Mesendoderm (in vitro differentiated cells): ENCODE results near the gene DZIP3.
A peak's percentile ranks its signal among the peaks of the same experiment; 100 is the strongest.
"Not testable (repeated sequence)": the region's sequence is repeated elsewhere in the genome, so short reads cannot be mapped to it uniquely, and the experiment has no call there.

ENCODE experiments used
- DNase-seq: peaks from one replicate; pipeline ENCODE4 v3.0.0; 2013
- H2AK5ac ChIP-seq: 2 replicates; pipeline ENCODE4 v1.6.1; 2013; ENCODE audit warnings: low read length, inconsistent platforms
- H2BK120ac ChIP-seq: 2 replicates; pipeline ENCODE4 v1.6.1; 2013; ENCODE audit warnings: low read depth, mild to moderate bottlenecking, low read length, moderate library complexity, mixed read lengths
- H2BK15ac ChIP-seq: replicated peaks from 2 replicates; pipeline ENCODE4 v1.6.1; 2013; ENCODE audit warnings: low read depth, mild to moderate bottlenecking, moderate library complexity
- H2BK5ac ChIP-seq: 2 replicates; pipeline ENCODE4 v1.6.1; 2013; ENCODE audit warnings: low read length, inconsistent platforms
- H3K18ac ChIP-seq: 2 replicates; pipeline ENCODE4 v1.6.1; 2013; ENCODE audit warnings: mild to moderate bottlenecking, low read length, mixed read lengths
- H3K23ac ChIP-seq: one replicate; pipeline ENCODE4 v1.6.1; 2013; ENCODE audit warnings: low read length
- H3K27ac ChIP-seq: 2 replicates; pipeline ENCODE4 v1.5.1; 2013; ENCODE audit warnings: low read depth, mild to moderate bottlenecking, inconsistent platforms, low read length, moderate library complexity
- H3K27me3 ChIP-seq: 2 replicates; pipeline ENCODE4 v1.6.1; 2013; ENCODE audit warnings: low read length, control low read depth, mild to moderate bottlenecking, inconsistent platforms; ENCODE audit not compliant: insufficient read depth, poor library complexity
- H3K36me3 ChIP-seq: 2 replicates; pipeline ENCODE4 v1.6.1; 2013; ENCODE audit warnings: low read length, inconsistent platforms; ENCODE audit not compliant: control insufficient read depth, insufficient read depth
- H3K4ac ChIP-seq: one replicate; pipeline ENCODE4 v1.6.1; 2013; ENCODE audit warnings: low read depth, mild to moderate bottlenecking, low read length, moderate library complexity
- H3K4me1 ChIP-seq: 2 replicates; pipeline ENCODE4 v1.6.1; 2013; ENCODE audit warnings: low read depth, low read length, inconsistent platforms; ENCODE audit not compliant: control insufficient read depth
- H3K4me2 ChIP-seq: 2 replicates; pipeline ENCODE4 v1.6.1; 2013; ENCODE audit warnings: low read length
- H3K4me3 ChIP-seq: 2 replicates; pipeline ENCODE4 v1.5.1; 2013; ENCODE audit warnings: mild to moderate bottlenecking, low read length
- H3K56ac ChIP-seq: one replicate; pipeline ENCODE4 v1.6.1; 2013; ENCODE audit warnings: low read length
- H3K79me1 ChIP-seq: 2 replicates; pipeline ENCODE4 v1.6.1; 2013; ENCODE audit warnings: low read length, inconsistent platforms
- H3K79me2 ChIP-seq: 2 replicates; pipeline ENCODE4 v1.6.1; 2013; ENCODE audit warnings: mild to moderate bottlenecking, low read length; ENCODE audit not compliant: control insufficient read depth, insufficient read depth
- H3K9ac ChIP-seq: 2 replicates; pipeline ENCODE4 v1.6.1; 2013; ENCODE audit warnings: low read length, inconsistent platforms
- H4K5ac ChIP-seq: one replicate; pipeline ENCODE4 v1.6.1; 2013; ENCODE audit warnings: low read length
- H4K8ac ChIP-seq: one replicate; pipeline ENCODE4 v1.6.1; 2013; ENCODE audit warnings: low read depth, mild to moderate bottlenecking, control low read depth, low read length, moderate library complexity
- WGBS: extraction: QIAGEN DNeasy Blood & Tissue Kit; methylation state at CpG from one replicate; pipeline ENCODE4 v1.1.7; 2013; ENCODE audit warnings: low lambda C conversion rate, missing lambda C conversion rate; ENCODE audit not compliant: insufficient coverage; ENCODE audit errors: extremely low coverage; 5-methylcytosine and 5-hydroxymethylcytosine counted together

The DZIP3 gene

DNA sequence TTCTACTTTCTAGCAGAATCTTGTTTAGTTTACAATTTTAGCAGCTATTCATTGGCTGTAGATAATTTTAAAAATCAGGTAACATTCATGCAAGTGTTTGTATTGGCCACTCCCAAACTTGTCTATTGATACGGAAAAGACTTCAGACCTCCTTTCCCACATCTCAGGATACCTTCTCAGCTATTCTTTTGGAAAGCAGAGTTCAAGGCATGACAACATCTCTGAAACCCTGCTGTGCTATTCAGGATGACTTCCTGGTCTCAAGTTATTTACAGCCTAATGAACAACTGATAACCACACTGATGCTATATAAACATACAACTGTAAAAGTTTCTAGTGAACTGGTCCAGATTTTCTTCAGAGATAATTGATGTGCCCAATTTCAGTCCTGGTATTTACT lies 55.8 kb downstream of the DZIP3 start:
- DNase-seq, result peak; percentile 48
- no peaks in the 10 kb centered on the region for H3K27me3 ChIP-seq
- H3K23ac ChIP-seq, result no peak overlapping the region
- H3K18ac ChIP-seq, result no peak overlapping the region
- no peak overlapping the region for H2BK120ac ChIP-seq
- no peak overlapping the region for H3K4ac ChIP-seq
- no peaks in the 10 kb centered on the region for H3K4me1 ChIP-seq
- no peak overlapping the region for H2BK15ac ChIP-seq
- no peak overlapping the region for H4K8ac ChIP-seq
- no peak overlapping the region for H3K56ac ChIP-seq
- no peak overlapping the region for H2BK5ac ChIP-seq
- no CpG with 5 or more reads among the region's 1 CpG for WGBS
- no peak overlapping the region for H3K4me2 ChIP-seq
- H3K4me3 ChIP-seq, result no peak overlapping the region
- no peak overlapping the region for H3K9ac ChIP-seq
- H3K79me2 ChIP-seq, result no peaks in the 10 kb centered on the region
- H3K36me3 ChIP-seq, result no peaks in the 10 kb centered on the region
- no peak overlapping the region for H2AK5ac ChIP-seq
- no peaks in the 10 kb centered on the region for H3K79me1 ChIP-seq
- H3K27ac ChIP-seq, result no peak overlapping the region
- H4K5ac ChIP-seq, result no peak overlapping the region

DNA sequence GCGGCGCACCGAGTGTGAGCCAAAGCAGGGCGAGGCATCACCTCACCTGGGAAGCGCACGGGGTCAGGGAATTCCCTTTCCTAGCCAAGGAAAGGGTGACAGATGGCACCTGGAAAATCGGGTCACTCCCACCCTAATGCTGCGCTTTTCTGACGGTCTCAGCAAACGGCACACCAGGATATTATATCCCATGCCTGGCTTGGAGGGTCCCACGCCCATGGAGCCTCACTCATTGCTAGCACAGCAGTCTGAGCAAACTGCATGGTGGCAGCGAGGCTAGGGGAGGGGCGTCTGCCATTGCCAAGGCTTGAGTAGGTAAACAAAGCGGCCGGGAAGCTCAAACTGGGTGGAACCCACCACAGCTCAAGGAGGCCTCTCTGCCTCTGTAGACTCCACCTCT lies 66.1 kb downstream of the DZIP3 start:
- H3K4me2 ChIP-seq, H3K18ac ChIP-seq, H2BK15ac ChIP-seq, H3K4ac ChIP-seq, H3K4me1 ChIP-seq, H3K27ac ChIP-seq, H3K36me3 ChIP-seq, H3K56ac ChIP-seq, DNase-seq, H3K79me2 ChIP-seq, H3K23ac ChIP-seq, H4K5ac ChIP-seq, H2AK5ac ChIP-seq, H4K8ac ChIP-seq, H2BK120ac ChIP-seq, H3K27me3 ChIP-seq, H3K4me3 ChIP-seq, H2BK5ac ChIP-seq, H3K9ac ChIP-seq, H3K79me1 ChIP-seq: not testable (repeated sequence)
- no CpG with 5 or more reads among the region's 15 CpGs for WGBS

DNA sequence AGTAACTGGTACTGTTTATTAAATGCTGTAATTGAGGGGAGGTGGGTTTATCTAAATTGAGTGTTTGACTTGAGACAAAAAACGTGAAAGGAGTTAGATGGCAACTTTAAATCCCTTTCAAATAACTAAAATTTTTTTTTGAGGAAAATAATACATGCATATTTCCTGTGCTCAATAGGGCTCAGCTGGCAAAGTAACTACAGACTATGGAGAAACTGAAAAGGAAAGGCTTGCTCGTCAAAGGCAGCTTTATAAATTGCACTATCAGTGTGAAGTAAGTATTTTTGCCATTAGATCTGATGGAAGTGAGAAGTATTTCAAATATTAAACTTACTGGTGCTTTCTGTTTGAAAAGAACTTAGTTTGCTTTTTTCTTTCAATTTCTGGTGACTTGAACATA lies 72.2 kb downstream of the DZIP3 start:
- Histone ChIP-seq H4K5ac (no peak overlapping the region), H2BK120ac (no peak overlapping the region), H3K27me3 (no peaks in the 10 kb centered on the region), H3K4me2 (no peak overlapping the region), H3K79me2 (no peaks in the 10 kb centered on the region), H3K4me3 (no peak overlapping the region), H3K18ac (no peak overlapping the region), H4K8ac (no peak overlapping the region), H2AK5ac (no peak overlapping the region), H3K4ac (no peak overlapping the region), H3K27ac (no peak overlapping the region), H2BK5ac (no peak overlapping the region), H3K23ac (no peak overlapping the region), H2BK15ac (no peak overlapping the region), H3K4me1 (no peaks in the 10 kb centered on the region), H3K36me3 (no peaks in the 10 kb centered on the region), H3K79me1 (no peaks in the 10 kb centered on the region), H3K9ac (no peak overlapping the region), H3K56ac (no peak overlapping the region)
- no peak for DNase-seq
- no CpG with 5 or more reads among the region's 2 CpGs for WGBS

DNA sequence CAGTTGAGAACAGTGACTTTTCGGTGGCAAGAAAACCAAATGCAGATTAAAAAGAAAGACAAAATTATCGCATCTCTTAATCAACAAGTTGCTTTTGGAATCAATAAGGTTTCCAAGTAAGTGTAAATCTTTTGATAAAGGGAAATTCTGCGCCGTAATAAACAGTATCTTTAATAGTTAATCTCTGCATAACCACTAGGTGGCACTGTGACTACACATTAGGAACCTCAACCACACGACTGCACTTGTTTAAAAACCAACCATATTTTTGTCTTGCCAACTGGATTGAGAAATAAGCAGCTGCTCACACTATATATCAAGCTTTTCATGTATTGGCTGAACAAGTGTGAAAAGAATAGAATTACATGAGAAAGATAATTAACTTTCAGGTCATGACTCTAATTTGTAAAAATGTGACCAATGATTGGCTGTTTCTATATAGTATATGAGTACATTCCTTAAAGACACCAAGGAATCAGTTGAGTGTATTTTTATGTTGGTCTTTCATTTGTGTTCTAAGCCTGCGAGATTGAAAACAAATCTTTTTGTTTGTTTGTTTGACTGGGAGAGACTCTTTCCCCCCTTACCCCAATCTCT lies 72.7 kb downstream of the DZIP3 start:
- H3K79me2 ChIP-seq, result no peaks in the 10 kb centered on the region
- H2BK120ac ChIP-seq, result no peak overlapping the region
- H2BK5ac ChIP-seq, result no peak overlapping the region
- H4K5ac ChIP-seq, result no peak overlapping the region
- H2BK15ac ChIP-seq, result no peak overlapping the region
- no peak overlapping the region for H3K4me2 ChIP-seq
- no peak overlapping the region for H3K4me3 ChIP-seq
- H3K79me1 ChIP-seq, result no peaks in the 10 kb centered on the region
- H3K27ac ChIP-seq, result no peak overlapping the region
- H2AK5ac ChIP-seq, result no peak overlapping the region
- no peak overlapping the region for H3K9ac ChIP-seq
- no peak overlapping the region for H3K56ac ChIP-seq
- no peak overlapping the region for H3K18ac ChIP-seq
- DNase-seq, result peak; percentile 49
- H3K23ac ChIP-seq, result no peak overlapping the region
- H3K27me3 ChIP-seq, result no peaks in the 10 kb centered on the region
- no peak overlapping the region for H4K8ac ChIP-seq
- no CpG with 5 or more reads among the region's 6 CpGs for WGBS
- no peaks in the 10 kb centered on the region for H3K36me3 ChIP-seq
- no peaks in the 10 kb centered on the region for H3K4me1 ChIP-seq
- no peak overlapping the region for H3K4ac ChIP-seq

DNA sequence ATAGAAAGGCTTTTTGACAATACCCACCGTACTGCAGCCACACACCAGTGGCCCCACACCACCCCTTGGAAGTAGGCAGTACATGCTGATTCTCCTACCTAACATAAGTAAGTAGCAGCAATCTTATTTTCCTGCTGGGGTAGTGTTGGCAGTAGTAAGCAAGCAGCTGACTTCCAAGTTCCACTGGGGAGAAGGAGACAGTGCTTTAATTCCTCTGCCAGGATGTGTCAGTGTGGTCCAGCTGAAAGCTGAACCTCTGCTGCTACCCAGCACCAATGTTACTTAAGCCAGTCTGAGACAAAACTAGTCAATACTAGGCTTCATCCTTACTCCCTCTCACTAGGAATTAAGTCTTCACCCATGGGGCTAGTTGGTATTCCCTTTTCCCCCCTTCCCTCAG lies 74.7 kb downstream of the DZIP3 start:
- Histone ChIP-seq H3K27ac (no peak overlapping the region), H2BK5ac (no peak overlapping the region), H4K5ac (no peak overlapping the region), H3K36me3 (no peaks in the 10 kb centered on the region), H2BK120ac (no peak overlapping the region), H3K18ac (no peak overlapping the region), H4K8ac (no peak overlapping the region), H3K23ac (no peak overlapping the region), H3K79me2 (no peaks in the 10 kb centered on the region), H3K4me2 (no peak overlapping the region), H3K27me3 (no peaks in the 10 kb centered on the region), H3K9ac (no peak overlapping the region), H3K4me3 (no peak overlapping the region), H3K4ac (no peak overlapping the region), H3K4me1 (no peaks in the 10 kb centered on the region), H3K56ac (no peak overlapping the region), H3K79me1 (no peaks in the 10 kb centered on the region), H2BK15ac (no peak overlapping the region), H2AK5ac (no peak overlapping the region)
- no CpG with 5 or more reads among the region's 1 CpG for WGBS
- DNase-seq, result no peak

DNA sequence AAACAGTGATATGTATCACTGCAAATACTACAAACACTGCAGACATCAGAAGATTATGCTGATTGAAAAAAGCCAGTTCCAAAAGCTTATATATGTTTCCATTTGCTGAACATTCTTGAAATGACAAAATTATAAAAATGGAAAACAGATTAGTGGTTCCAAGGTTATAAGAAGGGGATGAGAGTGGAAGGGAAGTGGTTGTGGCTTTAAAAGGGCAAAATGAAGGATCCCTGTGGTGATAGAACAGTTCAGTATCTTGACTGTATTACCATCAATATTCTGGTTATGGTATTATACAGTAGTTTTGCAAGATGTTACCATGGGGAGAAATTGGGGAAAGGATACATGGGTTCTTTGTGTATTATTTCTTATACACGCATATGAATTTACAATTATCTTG lies 77.8 kb downstream of the DZIP3 start:
- Histone ChIP-seq H3K27me3 (no peaks in the 10 kb centered on the region), H3K4me2 (no peak overlapping the region), H3K4ac (no peak overlapping the region), H4K8ac (no peak overlapping the region), H3K18ac (no peak overlapping the region), H2AK5ac (no peak overlapping the region), H2BK5ac (no peak overlapping the region), H2BK15ac (no peak overlapping the region), H3K27ac (no peak overlapping the region), H2BK120ac (no peak overlapping the region), H3K36me3 (no peaks in the 10 kb centered on the region), H3K79me1 (no peaks in the 10 kb centered on the region), H3K56ac (no peak overlapping the region), H3K79me2 (no peaks in the 10 kb centered on the region), H4K5ac (no peak overlapping the region), H3K23ac (no peak overlapping the region), H3K4me1 (no peaks in the 10 kb centered on the region), H3K4me3 (no peak overlapping the region), H3K9ac (no peak overlapping the region)
- WGBS, result no CpG with 5 or more reads among the region's 1 CpG
- no peak for DNase-seq
